Peyer's patch (tissue), 4 donors: ENCODE data around the gene CHIA.

Experiments used
- POLR2A ChIP-seq, 2 donors: fragments of 450-650 bp; IDR thresholded peaks; one replicate each; pipeline ENCODE4 v1.5.1; 2017; ENCODE audit warnings: antibody characterized with exemption in 2 of 2, mild to moderate bottlenecking in 2 of 2, moderate library complexity in 2 of 2
- TF ChIP-seq, protein P1 (sequence below), 6 experiments: fragments of 450-650 bp in 4 of 6; fragments of 200-600 bp in 2 of 6; sonication (generic) in 1 of 6; IDR thresholded peaks; one replicate each; pipeline ENCODE4 v1.5.1; 2017 to 2019; ENCODE audit warnings: antibody characterized with exemption in 6 of 6, mild to moderate bottlenecking in 3 of 6, moderate library complexity in 1 of 6

DNA sequence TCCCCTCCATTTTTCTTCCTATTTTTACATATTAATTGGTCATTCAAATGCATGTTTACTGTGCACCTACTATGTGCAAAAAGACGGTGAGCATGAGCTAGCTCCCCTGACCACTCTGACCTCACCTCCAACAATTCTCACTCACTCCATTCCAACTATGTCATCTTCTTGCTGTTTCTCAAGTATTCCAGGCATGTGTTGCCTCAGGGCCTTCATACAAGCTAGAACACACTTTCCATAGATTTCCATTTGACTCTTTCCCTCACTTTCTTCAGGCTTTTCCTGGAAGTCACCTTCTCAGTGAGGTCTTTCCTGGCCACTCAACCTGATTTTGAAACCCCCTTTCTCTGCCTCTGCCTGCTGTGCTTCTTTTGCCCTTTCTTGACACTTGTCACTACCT, 32.6 kb downstream of the CHIA start:
- TF ChIP-seq, protein P1, sequence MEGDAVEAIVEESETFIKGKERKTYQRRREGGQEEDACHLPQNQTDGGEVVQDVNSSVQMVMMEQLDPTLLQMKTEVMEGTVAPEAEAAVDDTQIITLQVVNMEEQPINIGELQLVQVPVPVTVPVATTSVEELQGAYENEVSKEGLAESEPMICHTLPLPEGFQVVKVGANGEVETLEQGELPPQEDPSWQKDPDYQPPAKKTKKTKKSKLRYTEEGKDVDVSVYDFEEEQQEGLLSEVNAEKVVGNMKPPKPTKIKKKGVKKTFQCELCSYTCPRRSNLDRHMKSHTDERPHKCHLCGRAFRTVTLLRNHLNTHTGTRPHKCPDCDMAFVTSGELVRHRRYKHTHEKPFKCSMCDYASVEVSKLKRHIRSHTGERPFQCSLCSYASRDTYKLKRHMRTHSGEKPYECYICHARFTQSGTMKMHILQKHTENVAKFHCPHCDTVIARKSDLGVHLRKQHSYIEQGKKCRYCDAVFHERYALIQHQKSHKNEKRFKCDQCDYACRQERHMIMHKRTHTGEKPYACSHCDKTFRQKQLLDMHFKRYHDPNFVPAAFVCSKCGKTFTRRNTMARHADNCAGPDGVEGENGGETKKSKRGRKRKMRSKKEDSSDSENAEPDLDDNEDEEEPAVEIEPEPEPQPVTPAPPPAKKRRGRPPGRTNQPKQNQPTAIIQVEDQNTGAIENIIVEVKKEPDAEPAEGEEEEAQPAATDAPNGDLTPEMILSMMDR (IDR thresholded peaks at IDR 0.05): no peak
- no peak for TF ChIP-seq POLR2A (IDR thresholded peaks at IDR 0.05)
